Astrocyte of the spinal cord (primary cell): ENCODE measurements around the gene TLR6.

ENCODE experiments used
- DNase-seq: peaks from one replicate; pipeline ENCODE4 v3.0.0; 2011; ENCODE audit warnings: low read depth, low spot score
- H3K4me3 ChIP-seq: 2 replicates; pipeline ENCODE4 v1.5.1; 2011; ENCODE audit warnings: low read depth, mild to moderate bottlenecking, low read length, moderate library complexity
- CTCF ChIP-seq: IDR thresholded peaks from 2 replicates; pipeline ENCODE4 v1.5.1; 2012; ENCODE audit warnings: low read depth, mild to moderate bottlenecking, low read length, inconsistent platforms
- in situ Hi-C: cut with HindIII; loops from 2 replicates; pipeline ENCODE4 v1.10.0; 2017; ENCODE audit warnings: low sequenced_read_pairs

TLR6 gene

GRCh38 chr4:38831653-38832052 is 25.0 kb downstream of the TLR6 start:
- in situ Hi-C loops: no loop called here
- DNase-seq: no peak
- TF ChIP-seq CTCF: no peak
- H3K4me3 ChIP-seq: no peak overlapping the region

- no peak for DNase-seq
- TF ChIP-seq CTCF: no peak
- no peak overlapping the region for H3K4me3 ChIP-seq
- in situ Hi-C loops: no loop called here
Measured at GRCh38 chr4:38829237-38829636, 27.4 kb downstream of the TLR6 start.

- DNase-seq: no peak
- in situ Hi-C loops: no loop called here
- no peak for TF ChIP-seq CTCF
- no peak overlapping the region for H3K4me3 ChIP-seq
Measured at GRCh38 chr4:38823766-38824165, 32.9 kb downstream of the TLR6 start.

GRCh38 chr4:38822748-38823303 is 33.8 kb downstream of the TLR6 start:
- no peak for DNase-seq
- in situ Hi-C loops: no loop called here
- H3K4me3 ChIP-seq: no peak overlapping the region
- no peak for TF ChIP-seq CTCF

- no peak for TF ChIP-seq CTCF
- in situ Hi-C loops: no loop called here
- no peak for DNase-seq
- H3K4me3 ChIP-seq: no peak overlapping the region
Measured at GRCh38 chr4:38821739-38822138, 34.9 kb downstream of the TLR6 start.

- H3K4me3 ChIP-seq: no peak overlapping the region
- in situ Hi-C loops: no loop called here
- no peak for TF ChIP-seq CTCF
- DNase-seq: no peak
Measured at GRCh38 chr4:38820329-38821061, 36.1 kb downstream of the TLR6 start.
